Measurements from ENCODE around the gene GSG1L. TPM values are rescaled to one million over a fixed set of nuclear protein-coding genes. Genes with fewer than 3 reads are reported as not detected.

GSG1L gene
- total and polyA plus RNA-seq, 2 of the 13 experiments (the other 11 are each of a cell fraction or from before 2014, with no cell fraction given): not detected

DNA sequence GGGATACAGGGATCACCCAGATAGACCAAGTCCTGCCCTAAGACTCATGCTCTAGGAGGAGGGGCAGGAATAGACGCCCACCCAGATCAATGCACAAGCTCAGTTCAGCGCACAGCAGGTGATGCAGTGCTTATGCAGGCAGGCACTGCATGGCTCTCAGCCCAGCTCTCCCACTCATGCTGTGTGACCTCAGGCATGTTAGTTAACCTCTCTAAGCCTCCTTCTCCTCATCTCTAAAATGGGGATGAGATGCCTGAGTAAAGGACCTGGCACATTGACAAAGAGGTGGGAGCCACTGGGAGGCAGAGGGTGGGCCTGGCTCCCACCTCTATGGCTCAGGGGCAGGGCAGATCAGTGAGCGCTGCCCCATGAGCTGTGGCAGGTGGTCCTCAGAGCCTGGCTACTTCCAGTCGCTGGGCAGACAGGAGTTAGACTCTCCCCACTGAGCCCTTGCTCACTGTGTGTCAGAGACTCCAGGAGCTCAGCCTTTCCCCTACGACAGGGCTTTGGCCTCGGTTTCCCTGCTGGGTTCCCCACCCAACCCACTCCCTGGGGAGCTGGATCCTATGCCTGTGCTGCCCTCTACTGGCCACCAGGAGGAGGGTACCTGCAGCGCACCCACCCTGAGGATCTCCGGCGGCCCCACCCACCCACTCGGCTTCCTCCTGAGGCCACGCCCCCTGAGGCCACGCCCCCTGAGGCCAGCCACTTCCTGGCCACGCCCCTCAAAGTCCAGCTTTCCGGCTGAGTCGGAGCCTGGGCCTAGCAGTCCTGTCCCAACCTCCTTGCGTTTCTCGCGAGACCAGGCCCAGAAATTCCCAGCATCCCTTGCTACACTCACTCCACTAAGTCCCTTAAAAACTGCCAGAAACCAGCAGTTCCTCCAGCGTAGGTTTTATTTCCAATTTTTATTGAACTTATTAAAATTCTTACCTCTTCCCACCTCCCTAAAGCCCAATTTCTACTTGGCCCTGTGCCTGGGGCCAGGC lies 196.1 kb downstream of the GSG1L start (continued):
- no peak for TF ChIP-seq ZNF33B (CRISPR knock-in tag; IDR thresholded peaks at IDR 0.05)
- TF ChIP-seq, protein P1, sequence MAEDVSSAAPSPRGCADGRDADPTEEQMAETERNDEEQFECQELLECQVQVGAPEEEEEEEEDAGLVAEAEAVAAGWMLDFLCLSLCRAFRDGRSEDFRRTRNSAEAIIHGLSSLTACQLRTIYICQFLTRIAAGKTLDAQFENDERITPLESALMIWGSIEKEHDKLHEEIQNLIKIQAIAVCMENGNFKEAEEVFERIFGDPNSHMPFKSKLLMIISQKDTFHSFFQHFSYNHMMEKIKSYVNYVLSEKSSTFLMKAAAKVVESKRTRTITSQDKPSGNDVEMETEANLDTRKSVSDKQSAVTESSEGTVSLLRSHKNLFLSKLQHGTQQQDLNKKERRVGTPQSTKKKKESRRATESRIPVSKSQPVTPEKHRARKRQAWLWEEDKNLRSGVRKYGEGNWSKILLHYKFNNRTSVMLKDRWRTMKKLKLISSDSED (CRISPR knock-in tag; IDR thresholded peaks at IDR 0.05): no peak
- peak; percentile 90 for TF ChIP-seq GABPB1 (CRISPR knock-in tag; IDR thresholded peaks at IDR 0.05)
- no peak for TF ChIP-seq ZFP36 (IDR thresholded peaks at IDR 0.05; ENCODE audit: borderline replicate concordance, low read depth, low read length, partially characterized antibody)
- no peak for TF ChIP-seq ZMAT5 (CRISPR knock-in tag; IDR thresholded peaks at IDR 0.05; ENCODE audit: borderline replicate concordance, low read depth)
- TF ChIP-seq, protein P2, sequence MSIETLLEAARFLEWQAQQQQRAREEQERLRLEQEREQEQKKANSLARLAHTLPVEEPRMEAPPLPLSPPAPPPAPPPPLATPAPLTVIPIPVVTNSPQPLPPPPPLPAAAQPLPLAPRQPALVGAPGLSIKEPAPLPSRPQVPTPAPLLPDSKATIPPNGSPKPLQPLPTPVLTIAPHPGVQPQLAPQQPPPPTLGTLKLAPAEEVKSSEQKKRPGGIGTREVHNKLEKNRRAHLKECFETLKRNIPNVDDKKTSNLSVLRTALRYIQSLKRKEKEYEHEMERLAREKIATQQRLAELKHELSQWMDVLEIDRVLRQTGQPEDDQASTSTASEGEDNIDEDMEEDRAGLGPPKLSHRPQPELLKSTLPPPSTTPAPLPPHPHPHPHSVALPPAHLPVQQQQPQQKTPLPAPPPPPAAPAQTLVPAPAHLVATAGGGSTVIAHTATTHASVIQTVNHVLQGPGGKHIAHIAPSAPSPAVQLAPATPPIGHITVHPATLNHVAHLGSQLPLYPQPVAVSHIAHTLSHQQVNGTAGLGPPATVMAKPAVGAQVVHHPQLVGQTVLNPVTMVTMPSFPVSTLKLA (IDR thresholded peaks at IDR 0.05): no peak
- TF ChIP-seq ZNF746 (CRISPR knock-in tag; IDR thresholded peaks at IDR 0.05): no peak
- peak; percentile 65 for TF ChIP-seq ZBTB38 (CRISPR knock-in tag; IDR thresholded peaks at IDR 0.05)
- peak; percentile 90 for TF ChIP-seq ZNF768 (CRISPR knock-in tag; IDR thresholded peaks at IDR 0.05)
- TF ChIP-seq SRY (CRISPR knock-in tag; IDR thresholded peaks at IDR 0.05): no peak
- TF ChIP-seq, protein P3, sequence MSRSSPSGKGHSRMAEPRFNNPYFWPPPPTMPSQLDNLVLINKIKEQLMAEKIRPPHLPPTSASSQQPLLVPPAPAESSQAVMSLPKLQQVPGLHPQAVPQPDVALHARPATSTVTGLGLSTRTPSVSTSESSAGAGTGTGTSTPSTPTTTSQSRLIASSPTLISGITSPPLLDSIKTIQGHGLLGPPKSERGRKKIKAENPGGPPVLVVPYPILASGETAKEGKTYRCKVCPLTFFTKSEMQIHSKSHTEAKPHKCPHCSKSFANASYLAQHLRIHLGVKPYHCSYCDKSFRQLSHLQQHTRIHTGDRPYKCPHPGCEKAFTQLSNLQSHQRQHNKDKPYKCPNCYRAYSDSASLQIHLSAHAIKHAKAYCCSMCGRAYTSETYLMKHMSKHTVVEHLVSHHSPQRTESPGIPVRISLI (CRISPR knock-in tag; IDR thresholded peaks at IDR 0.05; ENCODE audit: borderline replicate concordance): no peak
- TF ChIP-seq CENPX (CRISPR knock-in tag; IDR thresholded peaks at IDR 0.05): no peak
- no peak for TF ChIP-seq ZBTB34 (CRISPR knock-in tag; IDR thresholded peaks at IDR 0.05)
- TF ChIP-seq, protein P4, sequence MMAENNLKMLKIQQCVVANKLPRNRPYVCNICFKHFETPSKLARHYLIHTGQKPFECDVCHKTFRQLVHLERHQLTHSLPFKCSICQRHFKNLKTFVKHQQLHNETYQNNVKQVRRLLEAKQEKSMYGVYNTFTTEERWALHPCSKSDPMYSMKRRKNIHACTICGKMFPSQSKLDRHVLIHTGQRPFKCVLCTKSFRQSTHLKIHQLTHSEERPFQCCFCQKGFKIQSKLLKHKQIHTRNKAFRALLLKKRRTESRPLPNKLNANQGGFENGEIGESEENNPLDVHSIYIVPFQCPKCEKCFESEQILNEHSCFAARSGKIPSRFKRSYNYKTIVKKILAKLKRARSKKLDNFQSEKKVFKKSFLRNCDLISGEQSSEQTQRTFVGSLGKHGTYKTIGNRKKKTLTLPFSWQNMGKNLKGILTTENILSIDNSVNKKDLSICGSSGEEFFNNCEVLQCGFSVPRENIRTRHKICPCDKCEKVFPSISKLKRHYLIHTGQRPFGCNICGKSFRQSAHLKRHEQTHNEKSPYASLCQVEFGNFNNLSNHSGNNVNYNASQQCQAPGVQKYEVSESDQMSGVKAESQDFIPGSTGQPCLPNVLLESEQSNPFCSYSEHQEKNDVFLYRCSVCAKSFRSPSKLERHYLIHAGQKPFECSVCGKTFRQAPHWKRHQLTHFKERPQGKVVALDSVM (CRISPR knock-in tag; IDR thresholded peaks at IDR 0.05): no peak
- no peak for TF ChIP-seq ZNF331 (CRISPR knock-in tag; IDR thresholded peaks at IDR 0.05)
- TF ChIP-seq ZNF839 (CRISPR knock-in tag; IDR thresholded peaks at IDR 0.05; ENCODE audit: borderline replicate concordance): no peak
- no peak for TF ChIP-seq ZNF546 (CRISPR knock-in tag; conservative IDR thresholded peaks at IDR 0.05)
- no peak for TF ChIP-seq RORA (CRISPR knock-in tag; IDR thresholded peaks at IDR 0.05)
- no peak for TF ChIP-seq RXRB (CRISPR knock-in tag; IDR thresholded peaks at IDR 0.05; ENCODE audit: borderline replicate concordance)
- no peak for TF ChIP-seq ZSCAN25 (CRISPR knock-in tag; IDR thresholded peaks at IDR 0.05)
- no peak for TF ChIP-seq SRSF4 (IDR thresholded peaks at IDR 0.05; ENCODE audit: low read depth, low read length, poor library complexity, severe bottlenecking)

Measured in HepG2 (cell line).